ENCODE results near the gene FBXW10B.
A peak's percentile ranks its signal among the peaks of the same experiment; 100 is the strongest.
"Not testable (repeated sequence)": the region's sequence is repeated elsewhere in the genome, so short reads cannot be mapped to it uniquely, and the experiment has no call there.

FBXW10B gene

GRCh38 chr17:15649861-15650421, 30.4 kb upstream of the FBXW10B start:
- DNase-seq (ENCODE audit: low read depth): peak; percentile 59
- TF ChIP-seq, protein P1, sequence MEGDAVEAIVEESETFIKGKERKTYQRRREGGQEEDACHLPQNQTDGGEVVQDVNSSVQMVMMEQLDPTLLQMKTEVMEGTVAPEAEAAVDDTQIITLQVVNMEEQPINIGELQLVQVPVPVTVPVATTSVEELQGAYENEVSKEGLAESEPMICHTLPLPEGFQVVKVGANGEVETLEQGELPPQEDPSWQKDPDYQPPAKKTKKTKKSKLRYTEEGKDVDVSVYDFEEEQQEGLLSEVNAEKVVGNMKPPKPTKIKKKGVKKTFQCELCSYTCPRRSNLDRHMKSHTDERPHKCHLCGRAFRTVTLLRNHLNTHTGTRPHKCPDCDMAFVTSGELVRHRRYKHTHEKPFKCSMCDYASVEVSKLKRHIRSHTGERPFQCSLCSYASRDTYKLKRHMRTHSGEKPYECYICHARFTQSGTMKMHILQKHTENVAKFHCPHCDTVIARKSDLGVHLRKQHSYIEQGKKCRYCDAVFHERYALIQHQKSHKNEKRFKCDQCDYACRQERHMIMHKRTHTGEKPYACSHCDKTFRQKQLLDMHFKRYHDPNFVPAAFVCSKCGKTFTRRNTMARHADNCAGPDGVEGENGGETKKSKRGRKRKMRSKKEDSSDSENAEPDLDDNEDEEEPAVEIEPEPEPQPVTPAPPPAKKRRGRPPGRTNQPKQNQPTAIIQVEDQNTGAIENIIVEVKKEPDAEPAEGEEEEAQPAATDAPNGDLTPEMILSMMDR (conservative IDR thresholded peaks at IDR 0.05; ENCODE audit: low read length): no peak
- peak overlapping the region; percentile 99 for H3K4me3 ChIP-seq (ENCODE audit: low read length)

DNA sequence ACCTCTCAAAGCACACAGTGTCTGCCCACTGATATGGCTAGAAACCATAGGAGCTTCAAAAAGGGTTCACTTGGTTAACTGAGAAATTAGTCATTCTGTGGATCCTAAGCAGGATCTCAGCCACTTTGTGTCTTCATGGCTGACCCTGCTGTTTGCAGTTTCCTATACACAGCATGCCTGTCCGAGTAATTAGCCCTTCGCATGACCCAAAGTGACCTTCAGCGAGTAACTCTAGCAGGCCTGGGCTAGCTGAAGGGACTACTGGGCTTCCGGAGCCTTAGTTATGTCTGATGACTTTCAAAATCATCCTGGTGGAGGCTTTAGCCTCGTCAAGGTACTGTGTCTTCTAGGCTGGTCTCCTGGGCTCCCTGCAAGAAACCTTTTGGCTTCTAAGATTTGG, 28.9 kb upstream of the FBXW10B start:
- H3K4me3 ChIP-seq (ENCODE audit: low read length): peak overlapping the region; percentile 99
- no peak for DNase-seq (ENCODE audit: low read depth)
- TF ChIP-seq, protein P1 (conservative IDR thresholded peaks at IDR 0.05; ENCODE audit: low read length): no peak

GRCh38 chr17:15645942-15646312, 26.4 kb upstream of the FBXW10B start:
- peak; percentile 69 for DNase-seq (ENCODE audit: low read depth)
- not testable (repeated sequence) for H3K4me3 ChIP-seq (ENCODE audit: low read length)

- DNase-seq (ENCODE audit: low read depth); H3K4me3 ChIP-seq (ENCODE audit: low read length): not testable (repeated sequence)
Measured at GRCh38 chr17:15645099-15645941, 25.8 kb upstream of the FBXW10B start.

GRCh38 chr17:15642505-15643251, 23.2 kb upstream of the FBXW10B start:
- DNase-seq (ENCODE audit: low read depth); H3K4me3 ChIP-seq (ENCODE audit: low read length): not testable (repeated sequence)

GRCh38 chr17:15642014-15642413, 22.5 kb upstream of the FBXW10B start:
- not testable (repeated sequence) for DNase-seq (ENCODE audit: low read depth)

DNA sequence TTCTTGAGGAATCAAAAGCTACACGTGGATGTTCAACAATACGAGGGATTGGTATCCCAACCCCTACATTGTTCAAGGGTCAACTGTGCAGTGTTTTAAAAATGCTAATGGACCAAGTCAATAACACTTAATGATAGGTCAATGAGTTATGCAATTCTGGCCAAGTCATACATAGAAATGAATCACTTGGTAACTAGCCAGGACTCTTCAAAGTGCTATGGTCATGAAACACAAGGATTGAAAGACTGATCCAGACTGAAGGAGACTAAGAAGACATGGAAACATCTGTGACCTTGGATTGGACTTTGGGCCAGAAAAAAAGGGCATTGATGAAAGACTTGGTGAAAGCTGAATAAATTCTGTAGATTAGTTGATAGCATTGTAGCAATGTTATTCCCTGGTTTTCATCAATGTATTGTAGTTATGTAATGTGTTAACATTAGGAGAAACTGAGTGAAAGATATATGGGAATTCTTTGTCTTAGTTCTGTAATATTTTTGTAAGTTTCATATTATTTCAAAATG, 11.5 kb upstream of the FBXW10B start:
- H3K4me3 ChIP-seq (ENCODE audit: low read length); DNase-seq (ENCODE audit: low read depth): not testable (repeated sequence)

More at GRCh38 chr17:15642014-15642413, 22.5 kb upstream of the FBXW10B start:
- not testable (repeated sequence) for H3K4me3 ChIP-seq (ENCODE audit: low read length)

GRCh38 chr17:15629991-15630390, 10.5 kb upstream of the FBXW10B start:
- H3K4me3 ChIP-seq (ENCODE audit: low read length); DNase-seq (ENCODE audit: low read depth): not testable (repeated sequence)

DNA sequence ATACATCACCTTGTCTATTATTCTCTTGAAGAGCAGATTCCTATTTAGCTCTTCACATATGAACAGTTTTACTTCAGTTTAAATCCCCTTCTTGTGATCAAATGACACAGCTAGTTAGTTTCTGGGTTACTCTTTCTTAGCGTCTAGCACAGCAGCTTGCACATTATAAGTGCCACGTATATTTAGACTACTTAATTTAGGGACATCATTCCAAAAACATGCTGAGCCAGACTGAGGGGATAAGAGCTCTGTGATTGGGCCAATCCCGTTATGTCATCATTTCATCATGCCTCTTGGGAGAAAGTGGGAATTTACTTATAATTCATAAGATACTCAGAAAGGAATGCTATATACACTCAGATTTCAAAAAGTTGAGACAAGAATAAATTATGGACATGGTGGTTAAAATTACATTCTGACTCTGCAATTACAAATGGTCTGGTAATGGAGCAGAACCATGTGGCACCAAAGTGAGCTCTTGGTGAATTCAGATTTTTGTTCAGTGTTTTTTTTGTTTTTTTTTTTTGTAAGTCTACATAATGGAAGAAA, 4.2 kb upstream of the FBXW10B start:
- peak; percentile 7 for DNase-seq (ENCODE audit: low read depth)
- not testable (repeated sequence) for H3K4me3 ChIP-seq (ENCODE audit: low read length)

GRCh38 chr17:15623255-15623654, 3.8 kb upstream of the FBXW10B start:
- not testable (repeated sequence) for DNase-seq (ENCODE audit: low read depth)

GRCh38 chr17:15622124-15622523, 2.6 kb upstream of the FBXW10B start:
- not testable (repeated sequence) for H3K4me3 ChIP-seq (ENCODE audit: low read length); DNase-seq (ENCODE audit: low read depth)

More at GRCh38 chr17:15623255-15623654, 3.8 kb upstream of the FBXW10B start:
- H3K4me3 ChIP-seq (ENCODE audit: low read length): not testable (repeated sequence)

GRCh38 chr17:15616828-15617227, 2.7 kb downstream of the FBXW10B start:
- H3K4me3 ChIP-seq (ENCODE audit: low read length); DNase-seq (ENCODE audit: low read depth): not testable (repeated sequence)

DNA sequence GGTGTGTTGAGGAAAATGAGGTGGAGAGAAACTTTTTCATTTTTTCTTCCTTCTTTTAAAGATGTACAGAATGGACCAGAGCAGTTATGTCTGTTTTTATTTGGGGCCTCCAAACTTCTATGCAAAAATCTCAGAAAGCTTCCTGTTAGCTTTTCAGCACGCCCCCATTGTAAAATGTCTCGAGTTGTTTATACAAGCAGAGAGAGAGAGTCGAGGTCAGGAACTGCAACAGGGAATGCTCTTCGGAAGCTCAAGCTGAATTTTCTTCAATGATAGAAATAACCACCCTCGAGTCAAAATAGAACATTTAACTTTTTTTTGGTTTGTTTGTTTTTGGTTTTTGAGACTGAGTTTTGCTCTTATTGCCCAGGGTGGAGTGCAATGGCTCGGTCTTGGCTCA, 3.7 kb downstream of the FBXW10B start:
- not testable (repeated sequence) for DNase-seq (ENCODE audit: low read depth); H3K4me3 ChIP-seq (ENCODE audit: low read length)

- peak; percentile 37 for DNase-seq (ENCODE audit: low read depth)
- H3K4me3 ChIP-seq (ENCODE audit: low read length): not testable (repeated sequence)
Measured at GRCh38 chr17:15613111-15613510, 6.4 kb downstream of the FBXW10B start.

- DNase-seq (ENCODE audit: low read depth); H3K4me3 ChIP-seq (ENCODE audit: low read length): not testable (repeated sequence)
Measured at GRCh38 chr17:15592960-15593359, 26.5 kb downstream of the FBXW10B start.

- H3K4me3 ChIP-seq (ENCODE audit: low read length); DNase-seq (ENCODE audit: low read depth): not testable (repeated sequence)
Measured at GRCh38 chr17:15591986-15592385, 27.5 kb downstream of the FBXW10B start.

DNA sequence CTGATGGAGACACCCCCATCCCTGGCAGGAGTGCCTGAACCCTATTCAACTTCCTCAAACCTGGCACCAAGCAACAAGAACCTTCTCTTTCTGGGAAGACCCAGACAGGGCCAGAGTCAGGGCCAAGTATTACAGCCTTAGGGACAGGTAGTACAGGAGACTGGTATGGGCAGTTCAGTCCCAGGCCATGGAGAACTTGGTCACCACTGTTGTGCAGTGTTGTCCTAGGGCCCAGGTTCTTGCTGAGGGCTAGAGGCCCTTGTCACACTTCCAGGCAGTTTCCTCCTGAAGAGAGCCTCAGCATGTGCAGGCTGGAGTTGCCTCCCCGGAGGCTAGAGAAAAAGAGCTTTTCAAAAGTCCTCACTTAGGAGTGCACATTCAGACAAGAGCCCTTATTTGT, 28.7 kb downstream of the FBXW10B start:
- not testable (repeated sequence) for H3K4me3 ChIP-seq (ENCODE audit: low read length); DNase-seq (ENCODE audit: low read depth)

Data from AG10803 (cell line).